ENCODE data around the gene ZP1. TPM values are rescaled to one million over a fixed set of nuclear protein-coding genes. Genes with fewer than 3 reads are reported as not detected.

ZP1 gene
- total and polyA plus RNA-seq, 2 of the 8 experiments (the other 6 are each of a cell fraction or from before 2014, with no cell fraction given), result not detected

DNA sequence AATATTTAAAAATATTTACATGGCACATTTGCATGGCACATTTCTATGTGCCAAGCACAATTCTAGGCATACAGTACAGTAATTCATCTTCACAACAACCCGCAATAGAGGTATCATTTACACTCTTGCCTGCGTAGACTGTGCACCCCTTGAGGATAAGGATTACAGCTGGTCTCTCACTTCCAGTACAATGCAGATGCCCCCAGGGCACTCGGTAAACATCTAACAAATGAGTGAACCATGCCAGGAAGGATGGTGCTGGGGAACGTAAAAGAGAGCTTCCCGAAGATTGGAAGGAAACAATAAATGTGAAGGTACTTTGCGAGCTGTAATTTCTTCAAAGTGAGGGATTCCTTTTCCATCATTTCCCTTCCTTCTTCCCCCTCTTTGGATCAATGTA lies 37.7 kb downstream of the ZP1 start:
- Histone ChIP-seq H3K18ac (ENCODE audit: extremely low read depth, low read length) (no peak overlapping the region), H3K56ac (replicated peaks; ENCODE audit: insufficient read length, low read depth, low read length) (no peak overlapping the region), H3K4ac (replicated peaks; ENCODE audit: insufficient read length, low read depth, low read length) (no peak overlapping the region), H3K9me3 (ENCODE audit: insufficient read depth in 2 of 2, low read depth in 1 of 2, low read length in 1 of 2) (no peaks in the 10 kb centered on the region), H2AFZ (ENCODE audit: low read length) (no peak overlapping the region), H3K79me1 (ENCODE audit: low read depth, low read length) (peaks cover 6% of the 10 kb centered on the region), H2BK120ac (replicated peaks; ENCODE audit: low read depth, low read length) (no peak overlapping the region), H3K14ac (ENCODE audit: insufficient read length) (no peak overlapping the region), H2AK5ac (ENCODE audit: low read depth, low read length) (no peak overlapping the region), H4K20me1 (replicated peaks in 1 of 2; ENCODE audit: control insufficient read depth in 1 of 2, insufficient read depth in 2 of 2, low read length in 2 of 2) (peaks cover 10 to 23% of the 10 kb centered on the region in 2 experiments), H3K23me2 (ENCODE audit: low read depth, low read length) (peaks cover 2% of the 10 kb centered on the region; the same call in 1 of the 2 replicates), H3K4me3 (ENCODE audit: extremely low read depth in 1 of 4, insufficient read depth in 2 of 4, low read depth in 3 of 4, low read length in 4 of 4) (peak overlapping the region; percentile 76 to 91 (median 90)), H4K5ac (ENCODE audit: insufficient read length, low read depth, low read length) (no peak overlapping the region), H3K23ac (ENCODE audit: insufficient read length) (no peak overlapping the region), H3K27me3 (replicated peaks in 1 of 4; ENCODE audit: control insufficient read depth in 3 of 4, extremely low read depth in 1 of 4, insufficient read depth in 3 of 4, low read length in 3 of 4) (no peaks in the 10 kb centered on the region), H4K8ac (ENCODE audit: extremely low read depth, insufficient read depth, low read length) (no peak overlapping the region), H2BK20ac (ENCODE audit: low read length) (no peak overlapping the region), H3K4me2 (ENCODE audit: insufficient read depth in 1 of 2, low read depth in 2 of 2, low read length in 2 of 2) (peak overlapping the region; percentile 81 to 97), H3K36me3 (ENCODE audit: control insufficient read depth in 2 of 4, insufficient read depth in 4 of 4, low read length in 3 of 4) (peaks cover 12 to 33% (median 32%) of the 10 kb centered on the region in 4 experiments; a peak in 7 of 8 replicates), H4K91ac (replicated peaks; ENCODE audit: insufficient read length, low read length) (no peak overlapping the region), H3K4me1 (replicated peaks in 1 of 4; ENCODE audit: control insufficient read depth in 3 of 4, insufficient read depth in 4 of 4, low read length in 3 of 4) (peaks cover 2 to 8% (median 5%) of the 10 kb centered on the region in 4 experiments; a peak in 4 of 7 replicates), H2BK15ac (ENCODE audit: low read length) (no peak overlapping the region), H2BK5ac (ENCODE audit: low read depth, low read length) (no peak overlapping the region), H3K79me2 (ENCODE audit: control insufficient read depth in 1 of 2, insufficient read depth in 2 of 2, low read length in 2 of 2) (peaks cover 23 to 40% of the 10 kb centered on the region in 2 experiments), H3K27ac (ENCODE audit: low read depth, low read length) (no peak overlapping the region), H2BK12ac (ENCODE audit: low read depth, low read length) (no peak overlapping the region), H3K9ac (replicated peaks in 1 of 4; ENCODE audit: extremely low read depth in 1 of 4, low read depth in 3 of 4, low read length in 3 of 4) (peak overlapping the region; percentile 34 to 92 (median 85))
- DNase-seq (ENCODE audit: low read depth in 1 of 2, low spot score in 2 of 2), result no peak
- no peak for FAIRE-seq
- ChIA-PET POLR2A (ENCODE audit: partially characterized antibody) (interaction anchor here (0.7 to 4.2 kb wide), 13 partner anchors 10 to 79 kb away, joined by 3 to 28 read pairs (median 4); partner anchors contain the start of genes CCDC86, TMEM109 and TMEM132A), CTCF (ENCODE audit: partially characterized antibody) (interaction anchor here (0.7 to 23.0 kb wide), 9 partner anchors 9 to 138 kb away, joined by 3 to 522 read pairs (median 4); partner anchors contain the start of gene TMEM109)
- WGBS, 2 experiments (ENCODE audit: extremely low coverage in 1 of 2, insufficient coverage in 1 of 2, insufficient read length in 1 of 2, insufficient replicate concordance in 2 of 2, low coverage in 1 of 2, low lambda C conversion rate in 2 of 2, missing lambda C conversion rate in 1 of 2), result 88% methylated on average over 6 of the region's 6 CpGs; no CpG with 5 or more reads in 1 of the 2 experiments
- TF ChIP-seq SP1 (IDR thresholded peaks at IDR 0.05; ENCODE audit: low read depth, low read length) (no peak), CBX8 (IDR thresholded peaks at IDR 0.05; ENCODE audit: borderline replicate concordance, low read depth, low read length) (no peak), SAP30 (IDR thresholded peaks at IDR 0.05; ENCODE audit: insufficient read depth, insufficient replicate concordance, low read length) (no peak), TBP (IDR thresholded peaks at IDR 0.05; ENCODE audit: low read depth, low read length) (no peak), SRF (IDR thresholded peaks at IDR 0.05; ENCODE audit: low read depth, low read length) (no peak), BCL11A (IDR thresholded peaks at IDR 0.05; ENCODE audit: low read depth in 2 of 2, low read length in 2 of 2) (no peak), PHF8 (conservative IDR thresholded peaks at IDR 0.05; ENCODE audit: low read depth, low read length) (no peak), GABPA (IDR thresholded peaks at IDR 0.05; ENCODE audit: borderline replicate concordance, insufficient read depth, low read length) (no peak), POU5F1 (IDR thresholded peaks at IDR 0.05; ENCODE audit: low read depth, low read length) (no peak), CHD2 (IDR thresholded peaks at IDR 0.05; ENCODE audit: low read length) (no peak), MAFK (IDR thresholded peaks at IDR 0.05; ENCODE audit: low read depth, low read length) (no peak), EGR1 (IDR thresholded peaks at IDR 0.05; ENCODE audit: borderline replicate concordance, low read depth, low read length) (no peak), BRCA1 (IDR thresholded peaks at IDR 0.05; ENCODE audit: low read depth, low read length) (no peak), SIRT6 (IDR thresholded peaks at IDR 0.05; ENCODE audit: low read length) (no peak)
